ENCODE data around the gene SETBP1.
"Not testable (repeated sequence)": the region's sequence is repeated elsewhere in the genome, so short reads cannot be mapped to it uniquely, and the experiment has no call there.

SETBP1 gene

DNA sequence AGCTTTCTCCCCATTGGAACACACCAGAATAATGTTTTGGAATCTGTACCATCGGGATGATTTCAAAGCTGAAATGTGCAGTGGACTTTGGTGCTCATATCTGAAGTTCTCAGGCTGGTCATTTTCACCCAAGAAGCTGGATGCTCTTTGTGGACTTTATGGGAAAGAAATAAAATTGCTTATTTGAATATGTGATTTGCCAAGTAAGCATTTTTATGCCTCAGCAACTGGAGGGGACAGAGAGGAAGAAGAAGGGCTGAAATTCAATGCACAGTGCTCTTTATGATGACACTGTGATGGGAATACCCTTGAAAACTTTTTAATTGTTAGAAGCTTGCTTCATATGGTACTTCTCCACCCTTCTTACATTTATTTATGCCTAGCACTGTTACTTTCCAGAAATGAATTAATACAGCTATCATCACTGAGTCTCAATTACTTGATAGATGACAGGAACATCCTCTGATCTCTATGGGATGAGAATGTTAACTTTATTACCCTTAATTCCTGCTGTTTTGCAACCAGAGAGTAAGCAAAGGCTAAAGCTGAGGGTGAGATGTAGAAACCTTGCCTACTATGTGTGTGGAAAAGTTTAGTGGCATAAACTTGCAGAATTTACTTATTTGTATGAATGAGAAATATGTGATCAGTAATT lies 23.6 kb downstream of the SETBP1 start:
- no peak for DNase-seq (ENCODE audit: low spot score)

- no peak for DNase-seq (ENCODE audit: low spot score)
Measured at GRCh38 chr18:44705075-44705675, 24.5 kb downstream of the SETBP1 start.

- DNase-seq (ENCODE audit: low spot score) = no peak
Measured at GRCh38 chr18:44708451-44709083, 27.9 kb downstream of the SETBP1 start.

- DNase-seq (ENCODE audit: low spot score) = no peak
Measured at GRCh38 chr18:44709307-44710126, 28.8 kb downstream of the SETBP1 start.

DNA sequence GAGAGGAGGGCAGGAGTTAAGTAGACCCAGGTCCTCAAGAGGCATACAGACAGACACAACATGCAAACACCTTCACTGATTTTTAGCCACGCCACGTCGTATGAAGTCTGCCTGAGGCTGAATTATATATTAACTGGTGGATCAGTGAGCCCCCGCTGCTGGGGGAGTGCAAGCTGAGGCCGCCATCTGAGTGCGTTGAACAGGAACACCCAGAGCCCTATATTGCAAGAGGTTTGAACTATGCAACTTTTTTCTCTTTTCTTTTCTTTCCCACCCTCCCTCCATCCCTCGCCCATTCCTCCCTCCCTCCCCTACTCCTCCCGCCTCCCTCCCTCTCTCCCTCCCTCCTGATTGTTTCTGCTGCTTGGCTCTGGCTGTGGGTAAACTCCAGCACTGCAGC lies 30.2 kb downstream of the SETBP1 start:
- DNase-seq (ENCODE audit: low spot score) = no peak

GRCh38 chr18:44712025-44712424 lies 31.3 kb downstream of the SETBP1 start:
- DNase-seq (ENCODE audit: low spot score) = no peak

DNA sequence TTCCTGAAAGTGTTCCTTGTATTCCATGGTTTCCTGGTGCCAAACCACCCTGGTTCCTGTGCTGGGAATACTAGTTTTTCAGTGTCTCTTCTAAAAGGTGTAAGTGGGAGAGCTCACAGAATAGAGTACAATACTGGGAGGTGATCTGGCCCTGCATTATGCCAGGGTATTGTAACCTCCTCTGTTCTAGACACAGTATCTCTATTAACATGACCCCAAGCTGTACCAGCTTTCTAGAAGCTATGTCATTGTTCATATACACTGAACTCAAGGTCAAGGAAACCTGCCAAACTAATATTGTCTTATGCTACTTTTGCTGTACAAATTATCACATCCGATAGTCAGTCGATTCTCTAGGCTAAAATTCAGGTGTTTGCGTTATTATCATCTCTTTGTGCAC lies 32.7 kb downstream of the SETBP1 start:
- DNase-seq (ENCODE audit: low spot score) = no peak

DNA sequence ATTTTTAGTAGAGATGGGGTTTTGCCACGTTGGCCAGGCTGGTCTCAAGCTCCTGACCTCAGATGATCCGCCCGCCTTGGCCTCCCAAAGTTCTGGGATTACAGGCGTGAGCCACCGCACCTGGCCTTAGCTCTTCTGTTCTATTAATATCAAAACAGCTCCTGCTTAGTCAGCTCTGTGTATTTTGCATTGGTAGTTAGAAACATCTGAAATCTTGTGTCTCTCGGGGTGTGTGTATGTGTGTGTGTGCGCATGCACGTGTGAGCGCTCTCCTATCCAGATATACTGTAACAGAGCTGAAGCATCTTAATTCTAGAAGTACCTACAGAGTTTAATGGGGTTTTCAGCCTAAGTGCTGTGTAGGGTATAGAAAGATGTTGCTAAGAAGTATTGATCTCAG lies 33.7 kb downstream of the SETBP1 start:
- no peak for DNase-seq (ENCODE audit: low spot score)

GRCh38 chr18:44715245-44715644 lies 34.6 kb downstream of the SETBP1 start:
- DNase-seq (ENCODE audit: low spot score) = no peak

- no peak for DNase-seq (ENCODE audit: low spot score)
Measured at GRCh38 chr18:44715842-44716241, 35.2 kb downstream of the SETBP1 start.

DNA sequence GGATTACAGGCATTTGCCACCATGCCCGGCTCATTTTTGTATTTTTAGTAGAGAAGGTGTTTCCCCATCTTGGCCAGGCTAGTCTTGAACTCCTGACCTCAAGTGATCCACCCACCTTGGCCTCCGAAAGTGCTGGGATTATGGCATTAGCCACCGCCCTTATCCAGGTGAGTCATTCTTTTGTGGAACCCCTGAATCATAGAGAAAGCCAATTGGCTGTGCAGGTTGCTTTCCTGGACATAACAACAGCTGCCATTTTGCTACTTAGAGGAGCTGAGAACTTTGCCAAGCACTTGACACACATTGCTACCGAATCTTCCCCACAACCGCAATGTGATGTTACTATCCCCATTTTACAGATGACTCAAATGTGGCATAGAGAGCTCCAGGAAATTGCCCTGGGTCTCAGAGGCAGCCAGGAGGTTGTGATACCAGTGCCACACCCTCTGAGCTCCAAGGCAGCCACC lies 36.0 kb downstream of the SETBP1 start:
- no peak for DNase-seq (ENCODE audit: low spot score)

GRCh38 chr18:44719519-44720060 lies 38.9 kb downstream of the SETBP1 start:
- no peak for DNase-seq (ENCODE audit: low spot score)

DNA sequence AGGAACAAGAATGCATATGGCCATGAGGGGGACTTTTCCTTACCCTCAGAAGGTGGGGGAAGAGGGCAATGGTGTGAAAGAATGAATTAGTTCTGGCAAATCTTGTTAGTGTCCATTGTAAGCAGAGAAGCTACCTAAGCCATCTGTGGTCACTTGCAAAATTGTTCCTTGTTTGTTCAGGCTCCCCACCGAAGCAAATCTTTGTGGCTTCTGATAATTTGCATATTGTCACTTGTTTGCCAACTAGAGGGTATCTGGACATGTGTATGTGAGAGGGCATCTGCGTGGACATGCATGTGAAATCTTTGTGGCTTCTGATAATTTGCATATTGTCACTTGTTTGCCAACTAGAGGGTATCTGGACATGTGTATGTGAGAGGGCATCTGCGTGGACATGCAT lies 41.1 kb downstream of the SETBP1 start:
- not testable (repeated sequence) for DNase-seq (ENCODE audit: low spot score)

- no peak for DNase-seq (ENCODE audit: low spot score)
Measured at GRCh38 chr18:44723411-44723810, 42.7 kb downstream of the SETBP1 start.

- no peak for DNase-seq (ENCODE audit: low spot score)
Measured at GRCh38 chr18:44724105-44724778, 43.6 kb downstream of the SETBP1 start.

DNA sequence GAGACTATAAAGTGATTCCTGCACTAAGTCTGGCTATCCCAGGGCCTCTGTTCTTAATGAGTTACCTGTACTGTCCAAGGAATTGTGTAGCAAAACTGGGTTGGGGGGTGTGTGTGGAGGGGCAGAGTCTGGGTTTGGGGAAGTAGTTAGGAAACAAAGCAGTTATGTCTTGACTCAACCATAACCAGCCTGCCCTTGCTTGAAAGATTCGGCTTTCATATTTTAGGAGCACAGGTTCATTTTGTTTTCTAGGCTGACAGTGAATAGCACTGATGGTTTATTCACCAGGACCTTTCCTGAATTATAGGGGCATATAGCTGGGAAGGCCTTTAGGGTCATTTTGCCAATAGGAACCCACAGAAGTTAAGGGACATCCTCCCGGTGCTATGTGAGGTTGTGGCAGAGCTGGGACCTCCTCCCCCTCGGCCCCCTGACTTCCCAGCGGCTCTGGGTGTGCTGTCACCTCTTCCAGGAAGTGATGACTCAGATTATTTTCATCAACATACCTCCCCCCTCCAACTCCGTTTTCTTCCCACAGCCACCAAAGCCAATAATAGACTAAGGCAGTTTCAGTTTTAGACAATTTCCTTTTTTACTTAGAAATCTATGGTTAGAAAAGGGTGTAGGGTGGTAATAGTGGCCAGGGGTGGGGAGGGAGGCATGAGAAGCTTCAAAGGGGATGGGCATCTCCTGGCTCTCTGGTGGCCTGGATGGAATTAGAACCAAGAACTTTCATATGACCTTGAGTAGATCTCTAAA lies 44.8 kb downstream of the SETBP1 start:
- DNase-seq (ENCODE audit: low spot score) = no peak

GRCh38 chr18:44726059-44726421 lies 45.4 kb downstream of the SETBP1 start:
- no peak for DNase-seq (ENCODE audit: low spot score)

- DNase-seq (ENCODE audit: low spot score) = no peak
Measured at GRCh38 chr18:44727291-44727690, 46.6 kb downstream of the SETBP1 start.

DNA sequence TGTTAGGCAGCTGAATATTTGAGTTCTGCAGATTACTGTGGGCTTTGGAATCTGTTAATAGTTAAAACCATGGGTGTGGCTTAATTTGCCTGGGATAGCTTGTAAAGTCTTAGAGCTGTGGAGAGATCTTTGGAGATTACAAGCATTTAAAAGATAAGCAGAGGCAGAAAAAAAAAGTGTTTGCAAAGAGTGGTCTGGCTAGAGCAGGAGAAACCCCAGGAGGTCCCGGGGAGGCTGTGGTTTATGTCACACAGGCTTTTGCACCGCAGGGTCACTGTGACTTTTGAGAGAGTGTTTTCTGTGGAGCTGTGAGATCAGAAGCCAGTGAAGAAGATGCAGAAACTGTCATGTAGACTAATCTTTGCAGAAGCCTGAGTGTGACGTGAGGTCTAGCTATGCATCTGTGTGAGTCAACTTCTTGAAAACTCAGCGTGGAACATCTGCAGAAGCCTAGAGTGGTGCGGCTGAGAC lies 49.0 kb downstream of the SETBP1 start:
- no peak for DNase-seq (ENCODE audit: low spot score)

GRCh38 chr18:44730803-44731529 lies 50.3 kb downstream of the SETBP1 start:
- no peak for DNase-seq (ENCODE audit: low spot score)
